DLD1 (cell line): ENCODE results near the gene MPZL1.

ENCODE experiments used
- in situ Hi-C: cut with HindIII; loops from 2 replicates; pipeline ENCODE4 v1.10.0; 2017; ENCODE audit warnings: low sequenced_read_pairs

Gene MPZL1

DNA sequence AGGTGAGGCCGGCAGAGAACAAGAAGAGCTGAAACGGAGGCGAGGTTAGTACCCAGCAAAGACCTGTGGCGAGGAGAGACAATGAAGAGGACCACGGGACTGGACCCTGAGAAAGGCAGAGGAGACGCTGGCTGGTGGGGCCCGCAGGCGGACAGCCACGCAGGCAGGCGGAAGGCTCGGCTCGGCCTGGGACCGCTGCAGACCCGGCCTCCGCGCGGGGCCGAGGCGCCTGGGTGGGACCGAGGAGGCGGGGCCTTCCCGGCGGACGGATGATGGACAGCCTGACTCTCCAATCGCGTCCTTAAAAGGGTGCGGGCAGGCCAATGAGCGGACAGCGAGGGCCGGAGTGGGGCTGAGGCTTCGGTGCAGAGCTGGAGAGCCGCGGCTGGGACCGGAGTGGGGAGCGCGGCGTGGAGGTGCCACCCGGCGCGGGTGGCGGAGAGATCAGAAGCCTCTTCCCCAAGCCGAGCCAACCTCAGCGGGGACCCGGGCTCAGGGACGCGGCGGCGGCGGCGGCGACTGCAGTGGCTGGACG is at the start of gene MPZL1:
Gene MPZL1, plus strand, starts transcription at position 366 of the 535 bp plus-strand sequence. CDS start 170 bp downstream, outside the sequence.
- in situ Hi-C loops, result no loop called here

DNA sequence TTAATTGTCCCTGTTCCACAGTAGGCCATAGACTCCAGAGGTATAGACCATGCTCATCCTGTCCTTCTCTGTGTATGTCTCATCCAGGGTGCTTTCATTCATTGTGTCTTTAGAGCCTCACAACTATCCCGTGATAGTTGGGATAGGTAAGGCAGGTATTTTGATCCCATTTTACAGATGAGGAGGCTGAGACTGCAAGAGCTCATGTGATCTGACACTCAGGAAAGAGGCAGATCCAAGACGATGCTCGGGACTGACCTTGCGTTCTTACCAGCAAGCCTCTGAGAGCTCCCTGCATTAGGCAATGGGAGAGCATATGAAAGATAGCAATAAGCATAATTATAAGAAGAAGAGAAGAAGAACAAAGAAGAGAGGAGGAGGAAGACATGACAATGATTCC is 49.0 kb upstream of the MPZL1 start:
- in situ Hi-C loops, result no loop called here

DNA sequence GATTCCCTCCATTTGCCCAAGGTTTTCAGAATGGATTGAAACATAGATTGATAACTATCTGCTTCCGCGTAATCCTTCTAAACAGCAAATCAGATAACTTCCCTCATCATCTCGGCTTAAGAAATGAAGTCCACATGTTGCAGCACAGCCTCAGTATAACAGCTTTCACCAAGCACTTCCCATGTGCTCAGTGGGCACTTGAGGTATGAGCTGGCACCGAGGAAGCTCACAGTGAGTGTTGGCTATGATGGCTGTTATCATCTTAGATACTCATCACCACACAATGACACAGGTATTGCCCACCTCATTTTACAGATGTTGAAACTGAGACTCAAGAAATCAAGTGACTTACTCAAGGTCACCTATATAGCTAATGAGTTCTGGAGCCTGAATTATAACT is 48.5 kb upstream of the MPZL1 start:
- in situ Hi-C loops, result no loop called here

DNA sequence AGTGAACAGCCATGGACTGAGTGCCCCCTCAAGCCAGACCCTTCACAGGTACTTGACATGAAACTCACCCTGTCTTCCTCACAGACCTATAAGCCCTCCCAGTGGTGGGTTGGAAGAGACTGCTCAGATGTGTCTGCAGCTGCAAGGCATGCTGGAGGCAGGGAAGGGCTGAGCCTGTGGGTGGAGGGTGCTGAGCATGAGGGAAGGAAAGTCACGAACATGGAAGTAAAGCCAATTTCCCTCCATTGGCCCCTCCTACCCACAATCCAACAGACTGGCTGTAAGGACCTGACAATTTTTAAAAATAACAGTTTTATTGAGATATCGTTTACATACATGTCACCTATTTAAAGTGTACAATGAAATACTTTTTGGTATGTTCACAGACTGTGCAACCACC is 47.6 kb upstream of the MPZL1 start:
- in situ Hi-C loops, result no loop called here

DNA sequence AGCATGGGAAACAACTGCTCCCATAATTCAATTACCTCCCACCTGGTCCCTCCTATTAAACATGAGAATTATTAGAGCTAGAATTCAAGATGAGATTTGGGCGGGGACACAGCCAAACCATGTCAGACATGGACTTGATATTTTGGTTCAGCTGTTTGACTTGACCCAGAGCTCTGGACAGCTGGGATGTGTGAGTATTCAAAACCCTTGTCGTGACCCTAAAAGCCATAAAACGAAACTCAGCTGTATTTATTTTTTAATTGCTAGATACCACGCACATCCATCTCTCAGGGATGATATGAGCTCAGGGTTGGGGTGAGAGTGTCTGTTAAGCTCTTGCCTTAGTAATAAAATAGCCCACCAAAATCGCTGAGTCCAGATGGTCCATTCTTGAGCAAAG is 46.3 kb upstream of the MPZL1 start:
- in situ Hi-C loops, result no loop called here

DNA sequence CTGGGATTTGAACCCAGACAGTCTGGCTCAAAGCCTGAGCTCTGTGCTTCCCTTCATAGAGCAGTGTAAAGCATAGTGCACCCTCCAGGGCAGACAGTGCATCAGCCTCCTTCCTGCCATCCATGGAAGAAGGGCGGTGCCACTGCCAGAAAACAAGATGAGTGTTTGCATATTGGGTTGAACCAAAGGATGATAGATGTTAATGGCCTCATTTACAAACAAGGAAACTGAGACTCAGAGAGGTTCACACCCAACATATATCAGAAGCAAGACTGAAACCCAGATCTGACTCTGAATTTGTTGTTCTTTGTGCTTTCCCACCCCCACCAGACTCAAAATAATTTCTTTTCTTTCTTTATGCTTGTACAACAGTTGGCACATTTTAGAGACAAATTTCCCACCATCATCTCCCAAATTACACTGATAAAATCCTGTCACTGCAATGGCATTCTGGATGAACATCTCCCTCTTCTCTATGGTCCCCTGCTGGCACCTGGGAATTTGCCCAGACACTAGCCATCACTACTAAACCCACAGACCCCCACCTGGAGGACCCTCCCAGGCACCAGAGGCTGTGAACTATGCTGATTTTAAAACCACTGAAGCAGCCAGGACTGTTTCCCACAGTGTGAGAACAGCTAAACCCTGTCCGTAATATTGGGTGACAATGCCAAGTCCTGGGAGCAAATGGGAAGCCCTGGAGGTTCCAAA is 45.4 kb upstream of the MPZL1 start:
- in situ Hi-C loops, result no loop called here

DNA sequence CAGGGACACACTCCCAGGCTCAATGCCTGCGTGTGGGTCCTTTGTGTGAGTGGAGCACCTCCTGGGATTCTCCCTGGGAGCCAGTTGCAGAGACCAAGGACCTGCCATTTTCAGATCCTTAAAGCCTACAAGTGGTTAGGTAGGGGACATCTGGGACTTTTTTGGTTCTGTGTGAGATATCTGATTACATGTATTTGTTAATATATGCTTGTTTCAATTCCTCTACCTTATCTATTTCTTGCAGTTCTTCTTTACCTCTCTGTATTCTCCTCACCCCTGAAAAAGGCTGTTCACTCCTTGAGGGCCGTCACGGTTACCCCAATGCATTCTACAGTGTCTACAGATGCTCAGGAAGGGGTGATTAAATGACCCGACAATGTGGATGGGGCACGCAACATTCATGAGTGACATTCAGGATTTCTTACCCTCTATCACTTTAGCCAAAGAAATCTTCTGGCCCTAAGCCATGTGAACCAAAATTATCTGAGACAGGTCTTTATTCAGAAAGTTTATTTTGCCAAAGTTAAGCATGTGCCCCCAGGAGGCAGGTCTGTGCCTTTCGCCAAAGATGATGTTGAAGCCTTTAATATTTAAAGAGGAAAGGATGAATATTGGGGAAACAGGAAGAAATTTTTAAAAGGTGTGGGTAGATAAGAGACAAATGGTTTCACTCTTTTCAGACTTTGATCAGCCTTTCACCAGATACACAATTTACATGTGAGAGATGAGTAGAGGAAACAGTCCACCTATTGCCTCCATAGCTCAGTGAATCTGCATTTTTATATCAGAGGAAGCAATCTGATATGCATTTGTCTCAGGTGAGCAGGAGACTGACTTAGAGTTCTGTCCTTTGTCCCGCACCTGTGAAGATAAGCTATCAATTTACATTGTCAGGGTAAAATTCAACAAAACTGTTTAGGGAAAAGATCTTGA is 44.6 kb upstream of the MPZL1 start:
- in situ Hi-C loops, result no loop called here

DNA sequence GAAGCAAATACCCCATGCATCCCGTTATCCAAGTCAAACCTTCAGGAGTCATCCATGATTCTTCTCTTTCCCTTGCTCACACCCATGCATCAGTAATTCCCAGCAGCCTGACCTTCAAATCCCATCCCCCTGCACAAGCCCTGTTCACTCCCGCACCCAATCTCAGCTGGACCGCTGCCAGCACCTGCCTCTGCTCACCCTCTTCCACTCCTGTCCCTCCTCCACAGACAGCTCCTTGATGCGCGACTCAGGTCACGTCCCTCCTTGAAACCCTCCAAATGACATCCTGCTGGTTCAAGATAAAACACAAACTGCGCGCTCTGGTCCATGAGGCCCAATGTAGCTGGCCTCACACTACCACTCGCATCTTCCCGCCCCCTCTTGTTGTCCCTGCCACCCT is 43.4 kb upstream of the MPZL1 start:
- in situ Hi-C loops, result no loop called here

DNA sequence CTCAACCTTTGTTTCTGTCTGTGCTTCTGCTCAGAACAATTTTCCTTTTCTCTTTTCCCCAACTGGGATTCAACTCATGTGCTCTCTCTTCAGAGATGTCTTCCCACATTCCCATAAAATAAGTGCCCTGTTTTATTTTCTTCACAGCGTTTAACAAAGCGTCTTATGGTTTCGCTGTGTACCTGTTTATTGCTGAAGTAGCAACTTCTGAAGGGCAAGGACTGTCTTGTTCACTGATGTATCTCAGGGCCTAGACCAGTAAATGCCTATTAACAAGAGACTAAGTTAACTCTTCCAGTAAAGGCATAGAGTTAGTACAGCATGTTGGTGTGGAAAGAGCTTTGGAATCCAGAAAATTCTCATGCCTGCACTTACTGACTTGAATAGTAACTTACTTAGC is 42.9 kb upstream of the MPZL1 start:
- in situ Hi-C loops, result no loop called here

DNA sequence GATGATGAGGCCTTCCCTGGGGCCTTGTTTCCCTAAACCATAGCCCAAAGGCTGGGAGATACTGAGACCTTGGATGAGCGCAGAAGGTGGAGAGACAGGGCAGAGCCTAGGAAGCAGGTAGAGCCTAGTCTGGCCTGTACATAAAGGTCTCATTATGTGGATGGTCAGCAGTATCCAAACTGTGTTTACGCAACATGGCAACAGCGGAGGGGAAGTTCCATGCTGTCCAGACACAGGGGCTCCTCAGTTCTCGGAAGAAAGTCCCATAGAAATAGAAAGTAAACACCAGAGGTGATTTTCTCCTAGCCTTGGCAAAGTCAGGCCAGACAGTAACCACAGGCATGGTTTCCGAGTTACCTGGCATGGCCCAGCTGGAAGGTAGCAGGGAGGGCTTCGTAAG is 42.1 kb upstream of the MPZL1 start:
- in situ Hi-C loops, result no loop called here

DNA sequence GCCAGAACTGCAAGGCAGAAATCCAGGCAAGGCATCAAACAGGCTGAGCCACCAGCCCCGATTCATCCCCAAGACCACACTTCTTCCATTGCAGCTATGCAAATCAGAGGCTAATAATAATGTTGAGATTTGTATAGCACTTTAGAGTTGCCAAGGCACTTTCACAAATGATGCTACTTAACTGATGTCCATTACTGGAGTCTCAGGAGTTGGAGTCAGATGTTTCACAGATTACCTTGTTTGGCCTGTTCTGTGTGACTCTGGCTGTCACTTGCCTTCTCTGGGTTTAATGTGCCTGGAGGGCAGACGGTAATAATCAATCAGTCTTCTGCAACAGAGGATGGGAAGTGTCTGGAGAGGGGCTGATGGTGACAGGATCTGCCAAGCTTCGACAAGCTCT is 40.8 kb upstream of the MPZL1 start:
- in situ Hi-C loops, result no loop called here

DNA sequence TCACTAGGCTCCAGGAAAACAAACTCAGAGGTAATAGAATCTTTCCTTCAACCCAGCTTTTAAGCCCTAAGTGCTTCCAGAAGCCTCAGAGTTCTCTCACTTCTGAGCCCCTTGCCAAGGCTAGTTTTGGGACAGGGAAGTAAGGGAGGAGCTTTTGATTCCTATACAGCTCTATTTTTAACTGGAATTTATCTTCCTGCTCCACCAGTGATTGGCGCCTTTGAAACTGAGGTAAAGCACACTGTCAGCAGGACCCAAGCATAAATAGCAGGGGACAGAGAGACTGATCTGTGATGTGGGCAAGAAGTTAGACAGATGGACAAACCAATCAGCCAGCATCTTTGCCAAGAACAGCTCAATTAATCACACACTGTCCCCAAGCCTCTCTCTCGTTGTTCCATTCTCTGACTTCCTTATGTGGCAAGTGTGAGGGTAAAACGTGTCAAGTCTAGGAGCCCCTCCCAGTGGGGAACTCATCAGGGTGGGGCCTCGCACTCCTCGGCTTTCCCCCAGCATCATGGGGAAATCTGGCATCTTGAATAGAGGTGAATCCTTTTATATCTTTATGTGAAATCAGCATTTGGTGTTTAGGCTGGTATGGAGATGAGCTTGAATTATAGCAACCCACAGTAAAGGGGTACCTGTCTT is 40.2 kb upstream of the MPZL1 start:
- in situ Hi-C loops, result no loop called here

DNA sequence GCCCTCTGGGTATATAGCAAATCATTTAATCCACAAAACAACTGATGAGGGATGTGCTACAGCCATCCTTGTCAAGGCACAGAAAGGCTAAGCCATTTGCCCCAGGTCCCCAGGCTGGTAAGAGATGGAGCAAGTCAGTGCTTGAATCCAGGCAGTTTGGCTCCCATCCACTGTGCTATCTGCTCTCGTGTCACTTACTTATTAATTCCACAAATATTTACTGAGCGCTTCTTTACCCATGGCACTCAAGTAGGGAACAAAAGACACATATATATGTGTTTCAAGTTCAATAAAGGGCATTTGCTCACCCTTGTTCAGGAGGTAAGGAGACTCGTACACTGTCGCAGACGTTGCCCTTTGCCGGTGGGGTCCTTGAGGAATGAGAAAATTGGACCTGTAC is 38.6 kb upstream of the MPZL1 start:
- in situ Hi-C loops, result no loop called here

DNA sequence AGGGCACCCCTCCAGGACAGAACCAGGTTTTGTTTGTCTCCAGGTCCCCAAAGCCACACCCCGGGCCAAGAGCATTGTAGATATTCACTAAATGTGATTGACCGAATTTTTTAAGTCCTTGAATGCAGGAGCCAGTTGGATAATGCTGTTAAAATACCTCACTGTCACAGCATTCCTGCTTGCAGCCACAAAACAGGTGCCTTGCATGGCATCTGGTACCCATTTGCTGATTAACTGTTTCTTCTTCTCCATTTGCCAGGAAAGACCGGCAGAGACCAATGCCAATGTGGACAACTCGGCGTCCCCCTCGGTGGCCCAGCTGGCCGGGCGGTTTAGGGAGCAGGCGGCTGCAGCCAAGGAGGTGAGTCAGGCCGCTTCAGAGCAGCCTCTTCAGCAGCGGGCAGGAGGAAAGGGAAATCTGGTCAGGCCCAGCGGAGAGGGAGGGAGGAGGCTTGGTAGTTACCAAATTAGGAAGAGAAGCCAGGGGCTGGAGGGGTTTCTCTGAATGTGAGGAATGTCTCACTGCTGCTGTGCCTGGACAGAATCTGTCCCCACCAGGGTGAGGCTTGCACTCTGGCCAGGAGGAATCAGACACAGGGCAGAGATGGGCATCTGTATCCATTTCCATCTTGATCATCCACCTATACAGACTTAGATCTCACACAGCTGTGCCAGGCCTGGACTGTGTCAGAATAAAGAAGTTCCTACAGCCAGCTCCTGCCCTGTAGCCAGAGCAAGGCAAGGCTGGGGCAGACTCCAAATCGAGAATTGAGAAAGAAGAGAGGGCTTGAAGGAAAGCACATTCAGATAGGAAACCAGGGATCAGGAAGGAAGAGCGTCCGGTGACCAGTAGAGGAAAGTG is 37.9 kb upstream of the MPZL1 start:
- in situ Hi-C loops, result no loop called here

DNA sequence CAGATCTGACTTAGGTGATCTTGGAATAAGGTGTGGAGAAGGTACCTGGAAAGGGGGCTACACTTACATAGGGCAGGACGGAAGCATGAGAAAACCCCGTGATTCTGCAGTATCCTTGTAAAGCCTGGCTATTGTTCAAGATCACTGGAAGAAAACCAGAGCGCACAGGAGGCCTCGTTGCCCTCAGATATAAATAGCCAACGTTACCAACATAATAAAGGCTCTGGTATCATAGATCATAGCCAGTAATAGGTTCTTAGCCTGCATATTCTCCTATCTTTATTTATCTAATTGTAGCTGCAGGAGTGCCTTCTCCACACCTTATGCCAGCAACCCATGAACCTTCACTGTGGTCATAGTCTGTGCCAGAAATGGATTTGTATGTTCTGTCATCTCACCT is 35.9 kb upstream of the MPZL1 start:
- in situ Hi-C loops, result no loop called here

DNA sequence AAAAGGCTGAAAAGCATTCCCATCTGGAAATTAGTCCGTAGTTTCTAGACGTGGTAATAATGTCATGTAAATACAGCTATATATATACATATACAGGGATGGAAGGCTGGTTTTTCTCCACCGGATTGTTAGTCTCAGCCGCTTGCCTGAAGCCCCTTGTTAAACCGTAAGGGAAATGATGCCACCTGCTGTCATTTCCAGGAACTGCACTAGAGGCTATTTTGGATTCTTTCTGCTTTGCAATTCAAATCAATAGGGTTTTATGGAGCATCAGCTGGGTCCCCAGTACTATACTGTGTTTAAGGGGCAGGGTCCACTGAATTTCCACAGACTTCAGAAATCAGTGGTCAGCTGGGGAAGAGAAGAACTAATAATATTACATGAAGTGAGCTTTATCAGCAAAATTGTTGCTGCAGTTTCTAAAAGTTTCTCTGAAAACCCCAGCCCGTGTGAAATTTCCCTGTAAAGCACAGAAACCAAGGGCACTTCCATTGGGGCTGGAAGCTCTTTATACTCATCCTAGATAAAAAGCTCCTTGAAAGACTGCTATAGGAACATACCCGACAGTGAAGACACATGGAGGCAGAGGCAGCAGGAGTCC is 33.8 kb upstream of the MPZL1 start:
- in situ Hi-C loops, result no loop called here

DNA sequence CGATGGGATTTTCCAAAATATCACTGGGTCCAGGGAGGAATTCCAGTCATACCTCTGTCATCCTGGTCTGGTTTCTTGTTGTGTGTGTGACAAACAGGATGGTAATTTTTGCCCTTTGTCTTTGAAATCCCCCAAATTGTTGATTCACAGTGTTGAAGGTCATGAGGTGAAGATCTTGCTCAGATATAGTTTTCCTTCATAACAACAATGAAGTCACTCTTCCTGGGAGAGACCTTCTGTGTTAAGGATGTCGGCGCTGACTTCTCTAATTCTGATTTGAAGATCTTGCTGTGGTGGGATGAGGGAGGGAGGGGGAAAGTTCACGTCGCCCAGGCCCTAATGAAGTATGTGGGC is 32.2 kb upstream of the MPZL1 start:
- in situ Hi-C loops, result no loop called here

DNA sequence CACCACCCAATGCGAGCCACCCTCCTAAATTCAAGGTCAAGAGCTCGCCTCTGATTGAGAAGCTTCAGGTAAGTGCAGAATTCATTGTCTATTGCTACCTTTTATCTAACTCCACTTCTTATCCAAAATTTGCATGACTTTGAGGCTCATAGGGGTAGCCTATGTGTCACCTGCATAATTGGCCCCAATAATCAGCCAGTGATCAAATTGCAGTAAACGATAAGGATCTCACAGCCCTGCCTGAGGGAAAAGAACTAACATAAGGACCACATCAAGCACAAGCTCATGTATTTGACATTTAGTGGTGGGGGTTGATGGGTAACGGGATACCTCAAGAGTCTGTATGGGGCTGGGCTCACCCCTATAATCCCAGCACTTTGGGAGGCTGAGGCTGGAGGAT is 31.7 kb upstream of the MPZL1 start:
- in situ Hi-C loops, result no loop called here

DNA sequence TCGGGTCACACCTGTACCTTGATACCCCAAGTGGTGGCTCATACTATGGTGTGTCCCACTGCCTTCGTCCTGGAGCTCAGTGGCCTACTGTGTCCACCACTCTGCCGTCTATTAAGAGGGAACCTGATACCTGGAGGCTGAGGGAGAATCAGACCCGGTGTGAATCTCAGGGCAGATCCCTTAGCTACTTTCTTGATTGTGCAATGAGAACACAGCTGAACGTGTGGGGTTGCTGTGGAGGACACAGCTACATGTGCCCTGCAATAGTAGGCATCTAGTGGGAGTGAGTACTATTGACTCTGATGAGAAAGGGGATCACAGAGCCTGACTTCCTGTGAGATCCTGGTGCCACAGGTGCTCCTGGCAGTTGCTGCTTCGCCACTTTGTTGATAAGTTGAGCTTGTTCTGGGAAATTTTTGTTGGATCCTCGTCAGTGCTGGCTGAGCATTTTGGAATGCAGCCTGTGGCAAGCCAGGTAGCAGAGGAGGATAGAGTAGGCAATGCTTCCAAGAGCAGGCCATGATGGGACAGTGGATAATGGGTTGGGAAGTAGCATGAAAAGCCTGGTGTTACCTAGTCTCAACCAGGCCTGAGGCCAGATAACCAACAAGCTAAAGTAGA is 28.2 kb upstream of the MPZL1 start:
- in situ Hi-C loops, result no loop called here

DNA sequence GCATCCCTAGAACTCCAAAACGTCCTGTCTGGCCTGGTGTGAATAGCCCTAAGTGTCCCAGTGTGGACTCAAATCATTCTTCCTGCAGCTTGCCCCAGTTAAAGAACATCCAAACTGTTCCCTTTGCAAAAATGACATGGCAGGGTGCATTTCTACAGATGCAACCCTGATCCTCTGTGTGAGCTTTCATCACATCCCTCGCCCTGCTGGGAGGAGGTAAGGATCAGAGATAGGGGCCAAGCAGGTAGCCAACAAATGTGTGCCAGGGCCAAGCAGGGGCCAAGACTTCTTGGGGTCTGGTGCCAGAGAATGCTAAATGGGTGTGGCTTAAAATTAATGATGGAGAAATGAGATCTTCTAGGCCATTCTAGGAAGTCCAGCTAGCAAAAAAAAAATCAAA is 27.1 kb upstream of the MPZL1 start:
- in situ Hi-C loops, result no loop called here
